ENCODE results near the gene MNX1. TPM values are rescaled to one million over a fixed set of nuclear protein-coding genes. Genes with fewer than 3 reads are reported as not detected.

Gene MNX1
- total and polyA plus RNA-seq, 9 of the 15 experiments (the other 6 are each of a cell fraction or from before 2014, with no cell fraction given), result 0.15 to 8.0 (median 1.4) TPM

- TF ChIP-seq ZBTB2 (IDR thresholded peaks at IDR 0.05), result no peak
- TF ChIP-seq ASH1L (IDR thresholded peaks at IDR 0.05; ENCODE audit: borderline replicate concordance, low read depth, partially characterized antibody), result no peak
- TF ChIP-seq GTF2A2 (tag; IDR thresholded peaks at IDR 0.05), result no peak
- TF ChIP-seq NFRKB (IDR thresholded peaks at IDR 0.05; ENCODE audit: low read depth), result no peak
- no peak for TF ChIP-seq MCM3 (IDR thresholded peaks at IDR 0.05)
- TF ChIP-seq ZNF644 (tag; IDR thresholded peaks at IDR 0.05; ENCODE audit: low read depth), result no peak
- TF ChIP-seq TGIF2 (CRISPR knock-in tag; IDR thresholded peaks at IDR 0.05), result no peak
- TF ChIP-seq ZNF3 (CRISPR knock-in tag; IDR thresholded peaks at IDR 0.05), result no peak
- TF ChIP-seq HCFC1 (IDR thresholded peaks at IDR 0.05; ENCODE audit: low read depth, low read length), result peak; percentile 43
- no peak for TF ChIP-seq CHD2 (IDR thresholded peaks at IDR 0.05; ENCODE audit: low read depth, low read length)
- TF ChIP-seq E4F1 (CRISPR knock-in tag; IDR thresholded peaks at IDR 0.05; ENCODE audit: borderline replicate concordance), result no peak
- no peak for TF ChIP-seq MLX (CRISPR knock-in tag; conservative IDR thresholded peaks at IDR 0.05)
- TF ChIP-seq ARID3A (IDR thresholded peaks at IDR 0.05; ENCODE audit: borderline replicate concordance, low read depth, low read length), result no peak
- no peak for TF ChIP-seq MLLT1 (IDR thresholded peaks at IDR 0.05)
- no peak for TF ChIP-seq MYBL2 (IDR thresholded peaks at IDR 0.05; ENCODE audit: low read depth)
- no peak for TF ChIP-seq MYBL2 (CRISPR knock-in tag; IDR thresholded peaks at IDR 0.05; ENCODE audit: borderline replicate concordance)
- TF ChIP-seq CXXC5 (CRISPR knock-in tag; IDR thresholded peaks at IDR 0.05), result peak; percentile 97
- no peak for TF ChIP-seq HNRNPLL (IDR thresholded peaks at IDR 0.05; ENCODE audit: low read depth, low read length, poor library complexity, severe bottlenecking)
- no peak for TF ChIP-seq THRAP3 (IDR thresholded peaks at IDR 0.05; ENCODE audit: borderline replicate concordance)
- peak; percentile 68 for TF ChIP-seq NEUROD1 (IDR thresholded peaks at IDR 0.05; ENCODE audit: borderline replicate concordance, low read depth, low read length, partially characterized antibody)
- peak; percentile 47; the same call in 1 of the 2 replicates for TF ChIP-seq RNF2 (IDR thresholded peaks at IDR 0.05)
These were observed at the start of gene MNX1 (continued) for GRCh38 chr7:157010588-157011332.
